ENCODE data around the gene FRMD6.
"Not testable (repeated sequence)": the region's sequence is repeated elsewhere in the genome, so short reads cannot be mapped to it uniquely, and the experiment has no call there.

FRMD6 gene

GRCh38 chr14:51730098-51730497 is 78.4 kb downstream of the FRMD6 start:
- no peak for DNase-seq (ENCODE audit: low spot score)
- Mint-ChIP-seq H3K27ac (no peak overlapping the region), H3K4me1 (ENCODE audit: low read depth) (no peaks in the 10 kb centered on the region), H3K4me3 (no peak overlapping the region), H3K27me3 (ENCODE audit: low read depth) (peaks cover 7% of the 10 kb centered on the region), H3K9me3 (no peaks in the 10 kb centered on the region), H3K36me3 (ENCODE audit: low read depth) (peaks cover 3% of the 10 kb centered on the region)

DNA sequence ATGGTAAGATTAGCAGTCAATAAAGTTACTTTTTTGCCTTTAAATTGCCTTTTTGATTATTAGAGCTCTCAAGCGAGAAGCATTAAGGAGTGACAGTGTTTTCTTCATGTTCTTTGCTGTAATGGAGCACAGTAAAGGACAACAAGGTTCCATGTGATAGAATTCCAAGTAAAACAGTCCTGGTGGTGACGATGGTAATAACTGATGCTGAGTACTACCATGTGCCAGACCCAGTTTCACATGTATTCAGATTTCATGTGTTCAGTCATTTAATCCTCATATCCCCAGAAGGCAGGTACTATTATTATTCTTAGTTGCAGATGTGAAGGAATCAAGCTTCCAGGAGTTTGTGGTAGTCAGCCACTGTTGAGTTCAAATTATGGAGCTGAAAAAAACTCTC is 79.0 kb downstream of the FRMD6 start:
- DNase-seq (ENCODE audit: low spot score), result no peak
- Mint-ChIP-seq H3K4me1 (ENCODE audit: low read depth) (no peaks in the 10 kb centered on the region), H3K9me3 (no peaks in the 10 kb centered on the region), H3K36me3 (ENCODE audit: low read depth) (peaks cover 3% of the 10 kb centered on the region), H3K4me3 (no peak overlapping the region), H3K27me3 (ENCODE audit: low read depth) (peaks cover 7% of the 10 kb centered on the region), H3K27ac (no peak overlapping the region)

GRCh38 chr14:51732494-51733112 is 80.9 kb downstream of the FRMD6 start:
- H3K36me3 Mint-ChIP-seq (ENCODE audit: low read depth), result peaks cover 3% of the 10 kb centered on the region
- H3K4me1 Mint-ChIP-seq (ENCODE audit: low read depth), result no peaks in the 10 kb centered on the region
- peaks cover 16% of the 10 kb centered on the region for H3K27me3 Mint-ChIP-seq (ENCODE audit: low read depth)
- H3K27ac Mint-ChIP-seq, result no peak overlapping the region
- H3K9me3 Mint-ChIP-seq, result no peaks in the 10 kb centered on the region
- no peak overlapping the region for H3K4me3 Mint-ChIP-seq
- DNase-seq (ENCODE audit: low spot score), result no peak

DNA sequence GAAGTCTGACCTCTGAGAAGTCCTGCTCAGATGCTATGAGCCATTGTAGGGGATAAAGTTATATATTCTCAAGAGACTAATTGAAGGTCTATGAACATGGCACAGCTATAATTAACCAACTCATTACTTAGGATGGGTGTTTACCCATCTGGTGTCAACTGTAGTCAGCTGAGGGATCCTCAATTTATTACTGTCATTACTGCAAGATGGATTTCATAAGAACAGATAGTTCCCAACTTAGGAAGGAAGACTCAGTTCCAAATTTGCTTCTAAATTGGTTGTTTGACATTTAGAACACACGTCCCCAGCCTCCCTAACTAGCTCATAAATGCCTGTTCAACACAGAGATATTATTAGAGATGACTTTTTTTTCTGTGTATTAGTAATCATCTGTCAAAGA is 81.4 kb downstream of the FRMD6 start:
- Mint-ChIP-seq H3K27me3 (ENCODE audit: low read depth) (peaks cover 18% of the 10 kb centered on the region), H3K9me3 (no peaks in the 10 kb centered on the region), H3K4me3 (no peak overlapping the region), H3K36me3 (ENCODE audit: low read depth) (peaks cover under 1% of the 10 kb centered on the region), H3K4me1 (ENCODE audit: low read depth) (no peaks in the 10 kb centered on the region), H3K27ac (no peak overlapping the region)
- DNase-seq (ENCODE audit: low spot score), result no peak

DNA sequence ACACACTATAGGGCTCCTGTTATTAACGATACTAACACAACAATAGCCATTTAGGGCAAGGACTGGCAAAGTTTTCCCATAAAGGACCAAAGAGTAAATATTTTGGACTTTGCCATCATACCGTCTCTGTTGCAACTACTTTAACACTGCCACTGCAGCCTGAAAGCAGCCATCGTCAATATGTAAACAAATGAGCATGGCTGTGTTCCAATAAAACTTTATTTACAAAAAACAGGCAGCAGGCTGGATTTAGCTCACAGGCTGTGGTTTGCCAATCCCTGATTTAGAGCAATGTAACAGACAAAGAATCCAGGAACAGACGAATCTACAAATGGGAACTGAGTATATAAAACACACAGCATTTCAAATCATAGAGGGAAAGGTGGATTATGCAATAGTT is 84.1 kb downstream of the FRMD6 start:
- Mint-ChIP-seq H3K27ac (no peak overlapping the region), H3K27me3 (ENCODE audit: low read depth) (peaks cover 18% of the 10 kb centered on the region), H3K4me3 (no peak overlapping the region), H3K36me3 (ENCODE audit: low read depth) (no peaks in the 10 kb centered on the region), H3K4me1 (ENCODE audit: low read depth) (no peaks in the 10 kb centered on the region), H3K9me3 (no peaks in the 10 kb centered on the region)
- no peak for DNase-seq (ENCODE audit: low spot score)

GRCh38 chr14:51738754-51739153 is 87.0 kb downstream of the FRMD6 start:
- peaks cover 13% of the 10 kb centered on the region for H3K27me3 Mint-ChIP-seq (ENCODE audit: low read depth)
- no peaks in the 10 kb centered on the region for H3K9me3 Mint-ChIP-seq
- no peaks in the 10 kb centered on the region for H3K4me1 Mint-ChIP-seq (ENCODE audit: low read depth)
- H3K36me3 Mint-ChIP-seq (ENCODE audit: low read depth), result no peaks in the 10 kb centered on the region
- no peak overlapping the region for H3K4me3 Mint-ChIP-seq
- no peak for DNase-seq (ENCODE audit: low spot score)
- no peak overlapping the region for H3K27ac Mint-ChIP-seq

- Mint-ChIP-seq H3K27ac (no peak overlapping the region), H3K4me1 (ENCODE audit: low read depth) (no peaks in the 10 kb centered on the region), H3K9me3 (no peaks in the 10 kb centered on the region), H3K27me3 (ENCODE audit: low read depth) (no peaks in the 10 kb centered on the region), H3K36me3 (ENCODE audit: low read depth) (no peaks in the 10 kb centered on the region), H3K4me3 (no peak overlapping the region)
- DNase-seq (ENCODE audit: low spot score), result no peak
These were observed 91.9 kb downstream of the FRMD6 start for GRCh38 chr14:51743588-51744000.

- no peaks in the 10 kb centered on the region for H3K27me3 Mint-ChIP-seq (ENCODE audit: low read depth)
- DNase-seq (ENCODE audit: low spot score), result no peak
- H3K27ac Mint-ChIP-seq, result no peak overlapping the region
- no peak overlapping the region for H3K4me3 Mint-ChIP-seq
- H3K4me1 Mint-ChIP-seq (ENCODE audit: low read depth), result no peaks in the 10 kb centered on the region
- H3K9me3 Mint-ChIP-seq, result no peaks in the 10 kb centered on the region
- H3K36me3 Mint-ChIP-seq (ENCODE audit: low read depth), result no peaks in the 10 kb centered on the region
These were observed 92.8 kb downstream of the FRMD6 start for GRCh38 chr14:51744372-51745130.

DNA sequence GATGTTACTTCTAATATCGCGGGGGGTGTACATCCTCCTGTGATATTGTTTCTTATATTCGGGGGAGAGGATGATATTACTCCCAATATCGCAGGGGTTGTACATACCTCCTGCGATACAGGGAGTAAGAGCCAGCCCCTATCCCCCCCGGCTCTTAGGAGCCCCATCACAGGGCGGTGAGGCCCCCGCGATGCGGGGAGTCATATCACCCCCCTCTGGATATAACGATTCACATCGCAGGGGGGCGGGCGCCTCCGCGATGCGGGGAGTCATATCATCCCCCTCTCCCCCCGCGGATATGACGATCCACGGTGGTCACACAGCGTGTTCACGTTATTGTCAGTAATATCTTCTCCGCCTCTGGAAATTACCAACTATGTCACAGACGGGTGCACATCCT is 95.1 kb downstream of the FRMD6 start:
- DNase-seq (ENCODE audit: low spot score), result peak; percentile 32
- not testable (repeated sequence) for H3K36me3 Mint-ChIP-seq (ENCODE audit: low read depth); H3K27me3 Mint-ChIP-seq (ENCODE audit: low read depth); H3K9me3 Mint-ChIP-seq; H3K4me3 Mint-ChIP-seq; H3K27ac Mint-ChIP-seq; H3K4me1 Mint-ChIP-seq (ENCODE audit: low read depth)

GRCh38 chr14:51750542-51750941 is 98.8 kb downstream of the FRMD6 start:
- H3K27ac Mint-ChIP-seq, result no peak overlapping the region
- no peaks in the 10 kb centered on the region for H3K27me3 Mint-ChIP-seq (ENCODE audit: low read depth)
- H3K4me1 Mint-ChIP-seq (ENCODE audit: low read depth), result no peaks in the 10 kb centered on the region
- H3K9me3 Mint-ChIP-seq, result no peaks in the 10 kb centered on the region
- no peak for DNase-seq (ENCODE audit: low spot score)
- no peak overlapping the region for H3K4me3 Mint-ChIP-seq
- H3K36me3 Mint-ChIP-seq (ENCODE audit: low read depth), result no peaks in the 10 kb centered on the region

DNA sequence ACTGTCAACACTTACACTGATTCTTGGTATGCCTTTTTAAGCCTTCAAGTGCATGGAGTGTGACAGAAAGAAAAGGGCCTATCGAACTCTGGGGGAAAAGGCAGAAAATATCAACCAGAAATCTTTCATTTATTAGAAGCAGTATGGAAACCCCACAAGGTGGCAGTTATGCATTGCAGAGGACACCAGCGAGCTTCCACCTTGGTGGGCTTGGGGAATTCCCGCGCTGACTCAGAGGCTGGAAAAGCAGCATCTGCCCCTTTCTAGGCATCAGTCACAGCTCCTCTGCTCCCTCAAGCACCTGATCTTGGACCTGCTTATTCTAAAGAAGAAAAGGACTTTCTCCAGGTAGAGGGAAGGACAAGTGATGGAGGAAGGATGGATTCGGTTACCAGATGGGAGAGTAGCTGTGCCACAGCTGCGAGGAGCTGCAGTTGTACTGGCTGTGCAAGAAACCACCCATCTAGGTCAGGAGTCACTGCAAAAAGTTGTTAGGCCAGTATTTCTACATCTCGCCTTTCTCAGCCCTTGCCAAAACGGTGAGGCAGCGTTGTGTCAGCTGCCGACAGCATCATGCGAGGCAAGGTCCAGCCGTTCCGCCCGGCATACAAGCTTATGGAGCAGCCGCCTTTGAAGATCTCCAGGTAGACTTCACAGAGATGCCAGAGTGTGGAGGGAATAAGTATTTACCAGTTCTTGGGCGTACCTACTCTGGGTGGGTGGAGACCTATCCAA is 100.1 kb downstream of the FRMD6 start:
- not testable (repeated sequence) for H3K9me3 Mint-ChIP-seq; H3K27me3 Mint-ChIP-seq (ENCODE audit: low read depth); H3K4me3 Mint-ChIP-seq; DNase-seq (ENCODE audit: low spot score); H3K36me3 Mint-ChIP-seq (ENCODE audit: low read depth); H3K27ac Mint-ChIP-seq; H3K4me1 Mint-ChIP-seq (ENCODE audit: low read depth)

- H3K4me3 Mint-ChIP-seq, result not testable (repeated sequence)
- H3K27me3 Mint-ChIP-seq (ENCODE audit: low read depth), result peaks cover 11% of the 10 kb centered on the region
These were observed 106.0 kb downstream of the FRMD6 start for GRCh38 chr14:51757756-51758155.

GRCh38 chr14:51759950-51760349 is 108.2 kb downstream of the FRMD6 start:
- peaks cover 5% of the 10 kb centered on the region for H3K4me1 Mint-ChIP-seq (ENCODE audit: low read depth)
- H3K36me3 Mint-ChIP-seq (ENCODE audit: low read depth), result no peaks in the 10 kb centered on the region
- no peak overlapping the region for H3K27ac Mint-ChIP-seq
- H3K4me3 Mint-ChIP-seq, result no peak overlapping the region
- no peak for DNase-seq (ENCODE audit: low spot score)
- no peaks in the 10 kb centered on the region for H3K9me3 Mint-ChIP-seq
- H3K27me3 Mint-ChIP-seq (ENCODE audit: low read depth), result peaks cover 14% of the 10 kb centered on the region

More at GRCh38 chr14:51757756-51758155, 106.0 kb downstream of the FRMD6 start:
- H3K36me3 Mint-ChIP-seq (ENCODE audit: low read depth); H3K9me3 Mint-ChIP-seq; H3K27ac Mint-ChIP-seq; H3K4me1 Mint-ChIP-seq (ENCODE audit: low read depth); DNase-seq (ENCODE audit: low spot score): not testable (repeated sequence)

DNA sequence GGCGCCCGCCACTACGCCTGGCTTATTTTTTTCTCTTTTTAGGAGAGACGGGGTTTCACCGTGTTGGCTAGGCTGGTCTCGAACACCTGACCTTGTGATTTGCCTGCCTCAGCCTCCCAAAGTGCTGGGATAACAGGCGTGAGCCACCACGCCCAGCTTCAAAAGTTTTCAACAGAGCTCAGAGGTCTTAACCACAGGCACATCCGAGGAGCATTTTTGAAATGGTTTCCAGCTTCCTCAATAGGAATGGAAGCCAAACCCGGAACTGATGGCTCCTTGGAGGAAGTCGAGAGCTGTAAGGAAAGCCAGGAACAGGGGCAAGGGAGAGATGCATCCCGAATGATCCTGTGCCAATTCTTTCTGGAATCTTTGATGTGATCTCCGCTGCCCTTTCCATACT is 114.0 kb downstream of the FRMD6 start:
- DNase-seq (ENCODE audit: low spot score); H3K27ac Mint-ChIP-seq; H3K36me3 Mint-ChIP-seq (ENCODE audit: low read depth); H3K9me3 Mint-ChIP-seq; H3K4me3 Mint-ChIP-seq; H3K4me1 Mint-ChIP-seq (ENCODE audit: low read depth); H3K27me3 Mint-ChIP-seq (ENCODE audit: low read depth): not testable (repeated sequence)

Data from T-helper 2 cell treated with Interferon-gamma antibody and Interleukin-4, amounts not matched to agents 5 μg/mL and 100 μg/mL, for 36 hours (primary cell).